WI38 (cell line): ENCODE data around the gene CNGA2.

ENCODE experiments used
- H3K4me3 ChIP-seq: 2 replicates; pipeline ENCODE4 v1.5.1; 2011; ENCODE audit warnings: low read depth, mild to moderate bottlenecking, control low read depth, low read length
- TF ChIP-seq, protein P1 (sequence below): IDR thresholded peaks from 2 replicates; pipeline ENCODE4 v1.5.1; 2012; ENCODE audit warnings: low read depth, mild to moderate bottlenecking, control low read depth, low read length

CNGA2 gene

GRCh38 chrX:151702741-151703340, 31.7 kb upstream of the CNGA2 start:
- TF ChIP-seq, protein P1, sequence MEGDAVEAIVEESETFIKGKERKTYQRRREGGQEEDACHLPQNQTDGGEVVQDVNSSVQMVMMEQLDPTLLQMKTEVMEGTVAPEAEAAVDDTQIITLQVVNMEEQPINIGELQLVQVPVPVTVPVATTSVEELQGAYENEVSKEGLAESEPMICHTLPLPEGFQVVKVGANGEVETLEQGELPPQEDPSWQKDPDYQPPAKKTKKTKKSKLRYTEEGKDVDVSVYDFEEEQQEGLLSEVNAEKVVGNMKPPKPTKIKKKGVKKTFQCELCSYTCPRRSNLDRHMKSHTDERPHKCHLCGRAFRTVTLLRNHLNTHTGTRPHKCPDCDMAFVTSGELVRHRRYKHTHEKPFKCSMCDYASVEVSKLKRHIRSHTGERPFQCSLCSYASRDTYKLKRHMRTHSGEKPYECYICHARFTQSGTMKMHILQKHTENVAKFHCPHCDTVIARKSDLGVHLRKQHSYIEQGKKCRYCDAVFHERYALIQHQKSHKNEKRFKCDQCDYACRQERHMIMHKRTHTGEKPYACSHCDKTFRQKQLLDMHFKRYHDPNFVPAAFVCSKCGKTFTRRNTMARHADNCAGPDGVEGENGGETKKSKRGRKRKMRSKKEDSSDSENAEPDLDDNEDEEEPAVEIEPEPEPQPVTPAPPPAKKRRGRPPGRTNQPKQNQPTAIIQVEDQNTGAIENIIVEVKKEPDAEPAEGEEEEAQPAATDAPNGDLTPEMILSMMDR, result no peak
- H3K4me3 ChIP-seq, result no peak overlapping the region

- TF ChIP-seq, protein P1, result no peak
- no peak overlapping the region for H3K4me3 ChIP-seq
Measured at GRCh38 chrX:151703487-151703886, 31.1 kb upstream of the CNGA2 start.

DNA sequence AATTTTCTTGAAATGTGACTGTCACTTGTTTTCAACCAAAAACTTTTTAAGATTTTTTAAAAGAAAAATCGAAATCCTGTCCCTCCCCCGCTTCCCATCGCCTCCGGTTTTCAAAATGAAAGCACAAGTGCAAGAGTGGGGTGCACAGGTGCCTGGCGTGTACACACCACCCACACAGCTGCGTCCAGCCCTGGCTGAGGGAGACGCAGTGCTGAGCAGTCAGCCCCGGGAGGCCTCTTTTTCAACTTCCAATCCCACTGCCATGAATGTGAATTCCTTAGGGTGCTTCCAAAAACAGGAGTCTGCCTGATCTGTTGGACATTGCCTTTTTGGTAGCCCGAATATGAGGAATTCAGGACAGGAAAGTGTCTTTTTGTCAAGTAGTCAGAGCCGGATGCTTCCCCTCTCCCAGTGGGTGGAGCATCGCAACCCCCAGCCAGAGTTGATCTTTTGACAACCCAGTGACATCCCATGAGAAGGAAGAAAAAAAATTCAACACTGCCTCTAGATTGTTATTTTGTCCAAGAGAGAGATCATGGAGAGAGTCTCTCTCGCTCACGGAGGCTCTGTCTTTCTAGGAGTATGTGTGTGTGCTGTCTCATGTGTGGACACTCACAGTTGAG, 30.4 kb upstream of the CNGA2 start:
- H3K4me3 ChIP-seq, result no peak overlapping the region
- TF ChIP-seq, protein P1, result no peak

DNA sequence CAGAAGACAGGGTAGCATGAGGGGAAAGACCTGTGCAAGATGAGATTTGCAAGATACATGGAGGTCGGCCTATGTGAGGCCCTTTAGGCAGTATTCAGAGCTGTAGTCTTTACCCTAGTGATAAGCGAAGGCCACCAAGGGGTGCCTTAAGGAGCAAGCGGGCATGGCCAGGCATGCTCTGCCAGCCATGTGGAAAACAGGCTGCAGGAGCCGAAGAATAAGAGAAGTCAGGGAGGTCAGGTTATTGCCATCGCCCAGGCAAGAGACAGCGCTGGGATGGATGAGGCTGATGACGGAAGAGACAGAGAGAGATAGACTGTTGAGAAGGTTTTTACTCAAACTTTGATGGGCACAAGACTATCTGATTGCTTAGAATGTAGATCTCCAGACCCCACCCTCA, 25.7 kb upstream of the CNGA2 start:
- TF ChIP-seq, protein P1, result no peak
- H3K4me3 ChIP-seq, result no peak overlapping the region

DNA sequence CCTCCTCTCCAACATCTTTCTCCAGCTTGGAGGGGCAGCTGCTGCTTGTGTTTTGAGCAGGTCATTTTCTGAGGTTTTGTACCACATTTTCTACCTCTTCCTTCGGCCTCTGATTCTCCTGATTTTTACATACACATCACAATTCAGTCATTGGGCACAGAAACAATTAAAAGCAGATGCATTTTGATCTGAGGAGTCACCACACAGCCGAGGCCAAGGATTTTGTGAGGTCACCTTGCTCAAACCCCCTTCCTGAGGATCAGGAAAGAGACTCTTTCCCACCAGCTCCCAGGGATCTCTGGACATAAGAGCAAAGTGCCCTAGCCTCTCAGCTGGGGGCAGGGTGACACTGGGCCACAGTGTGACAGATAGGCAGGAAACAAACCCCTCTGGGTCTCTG, 24.1 kb upstream of the CNGA2 start:
- TF ChIP-seq, protein P1, result no peak
- no peak overlapping the region for H3K4me3 ChIP-seq

- TF ChIP-seq, protein P1, result no peak
- no peak overlapping the region for H3K4me3 ChIP-seq
Measured at GRCh38 chrX:151711154-151711553, 23.4 kb upstream of the CNGA2 start.

GRCh38 chrX:151711787-151712186, 22.8 kb upstream of the CNGA2 start:
- no peak overlapping the region for H3K4me3 ChIP-seq
- TF ChIP-seq, protein P1, result no peak
